Neutrophil (primary cell): ENCODE data around the gene FHOD3.

Experiments
- H3K27ac ChIP-seq: fragments of 200-600 bp; sonication (generic); 2 replicates; pipeline ENCODE4 v1.5.1; 2016; ENCODE audit warnings: mild to moderate bottlenecking, moderate library complexity
- H3K27me3 ChIP-seq: fragments of 200-600 bp; sonication (generic); 2 replicates; pipeline ENCODE4 v1.6.0; 2016; ENCODE audit warnings: mild to moderate bottlenecking
- H3K36me3 ChIP-seq: fragments of 200-600 bp; sonication (generic); 2 replicates; pipeline ENCODE4 v1.5.1; 2017
- H3K4me1 ChIP-seq, 2 experiments: fragments of 200-600 bp in 1 of 2; sonication (generic) in 1 of 2; 1 replicate in 1 of 2; 2 replicates in 1 of 2; pipeline versions ENCODE4 v1.5.1 to v1.6.1; 2013 to 2016; ENCODE audit warnings: low read depth in 1 of 2, low read length in 1 of 2, mild to moderate bottlenecking in 1 of 2, moderate library complexity in 1 of 2; ENCODE audit not compliant: control insufficient read depth in 1 of 2, insufficient read depth in 1 of 2
- H3K4me3 ChIP-seq, 2 experiments: fragments of 200-600 bp in 1 of 2; sonication (generic) in 1 of 2; 1 replicate in 1 of 2; 2 replicates in 1 of 2; pipeline ENCODE4 v1.5.1; 2013 to 2016; ENCODE audit warnings: low read depth in 1 of 2, low read length in 1 of 2, mild to moderate bottlenecking in 1 of 2, moderate library complexity in 1 of 2
- H3K9me3 ChIP-seq: fragments of 200-600 bp; sonication (generic); 2 replicates; pipeline ENCODE4 v1.5.1; 2016
- CTCF ChIP-seq: fragments of 200-600 bp; sonication (generic); IDR thresholded peaks from 2 replicates; pipeline ENCODE4 v1.5.1; 2016; ENCODE audit warnings: antibody characterized with exemption

FHOD3 gene

DNA sequence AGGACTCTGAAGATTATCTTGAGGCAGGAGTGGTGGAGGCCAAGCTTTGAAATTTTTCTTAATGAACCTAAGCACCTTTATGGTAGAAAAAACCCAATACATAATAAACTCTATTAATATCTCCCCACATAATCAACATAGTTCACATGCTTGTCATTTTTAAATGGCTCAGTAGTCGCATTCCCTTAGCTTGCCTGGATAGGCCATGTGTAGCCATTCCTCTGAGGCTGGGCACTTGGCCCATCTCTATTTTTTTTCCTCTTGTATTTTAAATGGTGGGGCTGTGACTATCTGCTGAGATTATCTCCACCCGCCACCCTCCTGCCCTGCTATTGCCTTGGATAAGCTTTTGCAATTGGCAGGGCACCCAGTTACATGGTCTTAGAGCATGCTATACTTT is 143.1 kb downstream of the FHOD3 start:
- H3K36me3 ChIP-seq: no peaks in the 10 kb centered on the region
- H3K27me3 ChIP-seq: peaks cover 19% of the 10 kb centered on the region
- no peak for TF ChIP-seq CTCF
- H3K9me3 ChIP-seq: no peaks in the 10 kb centered on the region
- H3K4me1 ChIP-seq: no peaks in the 10 kb centered on the region
- H3K4me3 ChIP-seq: no peak overlapping the region
- H3K27ac ChIP-seq: no peak overlapping the region

- no peaks in the 10 kb centered on the region for H3K36me3 ChIP-seq
- H3K27ac ChIP-seq: no peak overlapping the region
- no peak overlapping the region for H3K4me3 ChIP-seq
- TF ChIP-seq CTCF: no peak
- no peaks in the 10 kb centered on the region for H3K4me1 ChIP-seq
- no peaks in the 10 kb centered on the region for H3K9me3 ChIP-seq
- peaks cover 19% of the 10 kb centered on the region for H3K27me3 ChIP-seq
Measured at GRCh38 chr18:36441426-36442240, 144.1 kb downstream of the FHOD3 start.

- TF ChIP-seq CTCF: no peak
- no peaks in the 10 kb centered on the region for H3K4me1 ChIP-seq
Measured at GRCh38 chr18:36442717-36443116, 145.2 kb downstream of the FHOD3 start.

DNA sequence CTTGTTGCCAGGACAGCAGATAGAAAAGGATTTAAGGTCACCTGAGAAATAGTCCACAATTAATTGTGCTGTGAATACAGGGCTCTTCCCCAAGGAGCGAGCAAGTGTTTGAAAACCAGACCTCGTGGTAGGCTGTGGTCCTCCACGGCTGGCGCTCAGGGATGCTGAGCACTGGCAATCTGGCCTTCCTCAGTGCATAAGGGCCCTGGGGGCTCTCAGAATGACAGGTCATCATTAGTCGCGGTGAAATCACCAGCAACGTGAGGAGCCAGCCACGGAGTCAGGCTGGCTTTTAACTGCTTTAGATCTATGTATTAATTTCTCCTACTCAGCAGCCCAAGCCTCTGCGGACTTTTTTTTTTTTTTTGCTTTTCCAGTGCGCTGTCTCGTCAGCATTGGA is 148.5 kb downstream of the FHOD3 start:
- Histone ChIP-seq H3K27me3 (peaks cover 7% of the 10 kb centered on the region), H3K4me3 (no peak overlapping the region), H3K9me3 (no peaks in the 10 kb centered on the region), H3K4me1 (no peaks in the 10 kb centered on the region), H3K27ac (no peak overlapping the region), H3K36me3 (no peaks in the 10 kb centered on the region)
- TF ChIP-seq CTCF: no peak

More at GRCh38 chr18:36442717-36443116, 145.2 kb downstream of the FHOD3 start:
- H3K36me3 ChIP-seq: no peaks in the 10 kb centered on the region
- H3K27ac ChIP-seq: no peak overlapping the region
- no peak overlapping the region for H3K4me3 ChIP-seq
- H3K9me3 ChIP-seq: no peaks in the 10 kb centered on the region
- H3K27me3 ChIP-seq: peaks cover 19% of the 10 kb centered on the region

GRCh38 chr18:36448384-36449290 is 151.1 kb downstream of the FHOD3 start:
- Histone ChIP-seq H3K27me3 (no peaks in the 10 kb centered on the region), H3K4me3 (no peak overlapping the region), H3K9me3 (no peaks in the 10 kb centered on the region), H3K36me3 (no peaks in the 10 kb centered on the region), H3K4me1 (no peaks in the 10 kb centered on the region), H3K27ac (no peak overlapping the region)
- TF ChIP-seq CTCF: no peak
